SK-N-SH (cell line): ENCODE measurements around the gene PEPD. TPM values are rescaled to one million over a fixed set of nuclear protein-coding genes. Genes with fewer than 3 reads are reported as not detected.

ENCODE experiments used
- CTCF ChIA-PET: fragments of 300-600, 350-600 bp; formaldehyde crosslinking; extraction: SDS; loops from one replicate; lab custom pipeline; 2021; lab: Yijun Ruan, JAX
- POLR2A ChIA-PET: fragments of 350-600 bp; sonication (Branson Sonifier 250); formaldehyde crosslinking; extraction: SDS; loops from one replicate; lab custom pipeline; 2020; ENCODE audit warnings: antibody characterized with exemption, inconsistent platforms; lab: Yijun Ruan, JAX
- DNase-seq: peaks from one replicate; pipeline ENCODE4 v3.0.0; 2012
- H2AFZ ChIP-seq: fragments of 200-600 bp; sonication (generic); 2 replicates; pipeline ENCODE4 v1.8.1; 2016; ENCODE audit warnings: antibody characterized with exemption, mild to moderate bottlenecking, low read depth
- H3F3A ChIP-seq: fragments of 200-600 bp; sonication (generic); replicated peaks from 2 replicates; pipeline ENCODE3; 2016; ENCODE audit warnings: antibody characterized with exemption, mild to moderate bottlenecking; ENCODE audit not compliant: insufficient read depth
- H3K27ac ChIP-seq, 2 experiments: fragments of 200-500 bp in 1 of 2; fragments of 200-600 bp in 1 of 2; sonication (Bioruptor generic) in 1 of 2; sonication (generic), shearing (Covaris generic) in 1 of 2; 2 replicates each; pipeline versions ENCODE4 v1.5.1 to v1.6.1; 2014 to 2016; ENCODE audit warnings: low read depth in 2 of 2, inconsistent platforms in 1 of 2, low read length in 1 of 2, mild to moderate bottlenecking in 1 of 2, mixed read lengths in 1 of 2
- H3K27me3 ChIP-seq: fragments of 200-600 bp; sonication (generic), shearing (Covaris generic); 2 replicates; pipeline ENCODE4 v1.6.1; 2016; ENCODE audit warnings: mixed run types; ENCODE audit not compliant: insufficient read depth
- H3K36me3 ChIP-seq, 2 experiments: fragments of 200-500 bp in 1 of 2; fragments of 200-600 bp in 1 of 2; sonication (Bioruptor generic) in 1 of 2; sonication (generic) in 1 of 2; replicated peaks in 1 of 2; 2 replicates each; pipeline versions ENCODE3 to v1.5.1; 2014 to 2016; ENCODE audit warnings: low read length in 1 of 2, mild to moderate bottlenecking in 1 of 2; ENCODE audit not compliant: insufficient read depth in 2 of 2, control insufficient read depth in 1 of 2
- H3K4me1 ChIP-seq, 2 experiments: fragments of 200-500 bp in 1 of 2; fragments of 200-600 bp in 1 of 2; sonication (Bioruptor generic) in 1 of 2; sonication (generic), shearing (Covaris generic) in 1 of 2; 2 replicates each; pipeline versions ENCODE4 v1.5.1 to v1.6.1; 2014 to 2016; ENCODE audit warnings: low read depth in 1 of 2, low read length in 1 of 2, mixed run types in 1 of 2; ENCODE audit not compliant: insufficient read depth in 2 of 2, control insufficient read depth in 1 of 2
- H3K4me2 ChIP-seq: fragments of 200-600 bp; sonication (generic), shearing (Covaris generic); 2 replicates; pipeline ENCODE4 v1.6.1; 2017; ENCODE audit warnings: mixed run types
- H3K4me3 ChIP-seq, 2 experiments: fragments of 200-500 bp in 1 of 2; fragments of 200-600 bp in 1 of 2; sonication (Bioruptor generic) in 1 of 2; sonication (generic), shearing (Covaris generic) in 1 of 2; 2 replicates each; pipeline versions ENCODE4 v1.5.1 to v1.8.1; 2014 to 2016; ENCODE audit warnings: low read depth in 2 of 2, inconsistent platforms in 1 of 2, low read length in 1 of 2, mild to moderate bottlenecking in 1 of 2, mixed read lengths in 1 of 2, moderate library complexity in 1 of 2
- H3K79me2 ChIP-seq: fragments of 200-600 bp; sonication (generic); 2 replicates; pipeline ENCODE4 v1.8.1; 2017; ENCODE audit warnings: mild to moderate bottlenecking; ENCODE audit not compliant: insufficient read depth
- H3K9ac ChIP-seq: fragments of 200-600 bp; sonication (generic); 2 replicates; pipeline ENCODE4 v1.6.1; 2017; ENCODE audit warnings: mixed run types
- H3K9me2 ChIP-seq: fragments of 200-600 bp; sonication (generic); 2 replicates; pipeline ENCODE4 v1.6.1; 2017; ENCODE audit warnings: mixed run types
- H3K9me3 ChIP-seq: fragments of 200-600 bp; sonication (generic); 2 replicates; pipeline ENCODE4 v1.6.1; 2017; ENCODE audit warnings: mixed run types, mild to moderate bottlenecking, moderate library complexity
- H4K20me1 ChIP-seq: fragments of 200-600 bp; sonication (generic); 2 replicates; pipeline ENCODE4 v1.6.1; 2017; ENCODE audit warnings: mild to moderate bottlenecking, mixed run types; ENCODE audit not compliant: insufficient read depth
- EP300 ChIP-seq, 2 experiments: IDR thresholded peaks; 2 replicates each; pipeline versions ENCODE4 v1.4.0 to v1.6.1; 2012; ENCODE audit warnings: borderline replicate concordance in 1 of 2, low read depth in 1 of 2, low read length in 1 of 2
- FOXJ3 ChIP-seq: sonication (generic); formaldehyde crosslinking; IDR thresholded peaks from 2 replicates; pipeline ENCODE4 v1.5.1; 2020; ENCODE audit warnings: mild to moderate bottlenecking, missing genetic modification reagents
- FOXM1 ChIP-seq: IDR thresholded peaks from 2 replicates; pipeline ENCODE4 v1.4.0; 2012; ENCODE audit warnings: low read depth, mild to moderate bottlenecking
- MEF2A ChIP-seq: IDR thresholded peaks from 2 replicates; pipeline ENCODE4 v1.4.0; 2012; ENCODE audit warnings: low read depth, borderline replicate concordance
- PBX3 ChIP-seq: IDR thresholded peaks from 2 replicates; pipeline ENCODE4; 2012
- RAD21 ChIP-seq: IDR thresholded peaks from 2 replicates; pipeline ENCODE4 v1.6.1; 2012; ENCODE audit warnings: mild to moderate bottlenecking, low read length
- RCOR1 ChIP-seq: fragments of 150-350 bp; IDR thresholded peaks from 2 replicates; pipeline ENCODE4 v1.6.1; 2017; ENCODE audit warnings: antibody characterized with exemption, low read length
- TAF1 ChIP-seq: IDR thresholded peaks from 2 replicates; pipeline ENCODE4 v1.6.1; 2012; ENCODE audit warnings: low read depth, mild to moderate bottlenecking, low read length, moderate library complexity, borderline replicate concordance
- TEAD4 ChIP-seq: IDR thresholded peaks from 2 replicates; pipeline ENCODE4 v1.4.0; 2012; ENCODE audit warnings: mild to moderate bottlenecking, borderline replicate concordance; ENCODE audit not compliant: insufficient read depth
- WGBS: methylation state at CpG from one replicate; pipeline ENCODE4 v1.1.6; 2017; ENCODE audit warnings: low lambda C conversion rate; 5-methylcytosine and 5-hydroxymethylcytosine counted together
- polyA plus RNA-seq, 3 experiments: library from polyadenylated mRNA; depleted of rRNA; stranded (reverse); fragments of >200 nt; gene quantifications; 2 replicates each; pipeline ENCODE4 v1.2.3, GENCODE V29; 2012
- TF ChIP-seq, protein P1 (sequence below): IDR thresholded peaks from 2 replicates; pipeline ENCODE4 v1.4.0; 2012; ENCODE audit warnings: low read depth
- TF ChIP-seq, protein P2 (sequence below): IDR thresholded peaks from 2 replicates; pipeline ENCODE4 v1.6.1; 2012; ENCODE audit warnings: mild to moderate bottlenecking, low read depth, low read length, moderate library complexity
- TF ChIP-seq, protein P3 (sequence below): fragments of 150-350 bp; IDR thresholded peaks from 2 replicates; pipeline ENCODE4 v1.6.1; 2016; ENCODE audit warnings: mild to moderate bottlenecking, low read depth, low read length

Gene PEPD
- polyA plus RNA-seq, 1 of the 3 experiments (the other 2 are of a cell fraction), result 88.9 TPM

DNA sequence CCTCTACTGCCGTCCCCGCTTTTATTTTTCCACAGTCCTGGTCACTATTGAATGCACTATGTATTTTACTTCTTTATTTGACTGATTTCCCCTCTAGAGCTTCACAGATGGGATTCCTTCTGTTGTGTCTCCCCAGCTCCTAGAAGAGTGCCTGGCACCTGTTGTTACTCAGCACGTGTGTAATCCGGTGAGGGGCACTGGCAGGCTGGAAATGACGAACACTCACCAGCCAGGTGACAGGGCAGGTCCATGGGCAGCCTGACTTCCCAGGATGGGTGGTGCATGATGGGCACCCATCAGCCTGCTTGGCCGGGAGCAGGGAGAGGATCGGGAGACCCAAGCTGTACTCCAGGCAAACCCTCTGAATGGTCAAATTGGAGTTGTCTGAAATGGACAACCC lies 80.9 kb downstream of the PEPD start:
- no peaks in the 10 kb centered on the region for H3K9me3 ChIP-seq
- CTCF ChIA-PET, result interaction anchor here (1.0 to 2.1 kb wide), 3 partner anchors 64 to 331 kb away, joined by 3 to 8 read pairs (median 5); no protein-coding TSS in a partner anchor
- H3K9me2 ChIP-seq, result no peaks in the 10 kb centered on the region
- DNase-seq, result no peak
- H2AFZ ChIP-seq, result no peak overlapping the region
- no peaks in the 10 kb centered on the region for H4K20me1 ChIP-seq
- H3F3A ChIP-seq, result peaks cover 11% of the 10 kb centered on the region
- TF ChIP-seq RCOR1 (no peak), MEF2A (no peak), FOXJ3 (no peak), PBX3 (no peak), TAF1 (no peak), RAD21 (no peak)
- TF ChIP-seq, protein P1, sequence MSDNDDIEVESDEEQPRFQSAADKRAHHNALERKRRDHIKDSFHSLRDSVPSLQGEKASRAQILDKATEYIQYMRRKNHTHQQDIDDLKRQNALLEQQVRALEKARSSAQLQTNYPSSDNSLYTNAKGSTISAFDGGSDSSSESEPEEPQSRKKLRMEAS, result no peak
- TF ChIP-seq, protein P2, sequence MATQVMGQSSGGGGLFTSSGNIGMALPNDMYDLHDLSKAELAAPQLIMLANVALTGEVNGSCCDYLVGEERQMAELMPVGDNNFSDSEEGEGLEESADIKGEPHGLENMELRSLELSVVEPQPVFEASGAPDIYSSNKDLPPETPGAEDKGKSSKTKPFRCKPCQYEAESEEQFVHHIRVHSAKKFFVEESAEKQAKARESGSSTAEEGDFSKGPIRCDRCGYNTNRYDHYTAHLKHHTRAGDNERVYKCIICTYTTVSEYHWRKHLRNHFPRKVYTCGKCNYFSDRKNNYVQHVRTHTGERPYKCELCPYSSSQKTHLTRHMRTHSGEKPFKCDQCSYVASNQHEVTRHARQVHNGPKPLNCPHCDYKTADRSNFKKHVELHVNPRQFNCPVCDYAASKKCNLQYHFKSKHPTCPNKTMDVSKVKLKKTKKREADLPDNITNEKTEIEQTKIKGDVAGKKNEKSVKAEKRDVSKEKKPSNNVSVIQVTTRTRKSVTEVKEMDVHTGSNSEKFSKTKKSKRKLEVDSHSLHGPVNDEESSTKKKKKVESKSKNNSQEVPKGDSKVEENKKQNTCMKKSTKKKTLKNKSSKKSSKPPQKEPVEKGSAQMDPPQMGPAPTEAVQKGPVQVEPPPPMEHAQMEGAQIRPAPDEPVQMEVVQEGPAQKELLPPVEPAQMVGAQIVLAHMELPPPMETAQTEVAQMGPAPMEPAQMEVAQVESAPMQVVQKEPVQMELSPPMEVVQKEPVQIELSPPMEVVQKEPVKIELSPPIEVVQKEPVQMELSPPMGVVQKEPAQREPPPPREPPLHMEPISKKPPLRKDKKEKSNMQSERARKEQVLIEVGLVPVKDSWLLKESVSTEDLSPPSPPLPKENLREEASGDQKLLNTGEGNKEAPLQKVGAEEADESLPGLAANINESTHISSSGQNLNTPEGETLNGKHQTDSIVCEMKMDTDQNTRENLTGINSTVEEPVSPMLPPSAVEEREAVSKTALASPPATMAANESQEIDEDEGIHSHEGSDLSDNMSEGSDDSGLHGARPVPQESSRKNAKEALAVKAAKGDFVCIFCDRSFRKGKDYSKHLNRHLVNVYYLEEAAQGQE, result no peak
- POLR2A ChIA-PET, result no interaction called here
- H3K36me3 ChIP-seq, result no peaks in the 10 kb centered on the region
- WGBS, result 80% methylated on average over 7 of the region's 7 CpGs
- H3K4me3 ChIP-seq, result no peak overlapping the region
- peaks cover 2 to 37% of the 10 kb centered on the region in 2 experiments; a peak in 2 of 4 replicates for H3K4me1 ChIP-seq
- H3K27ac ChIP-seq, result no peak overlapping the region
- H3K4me2 ChIP-seq, result no peak overlapping the region
- H3K9ac ChIP-seq, result no peak overlapping the region
- no peaks in the 10 kb centered on the region for H3K27me3 ChIP-seq
- H3K79me2 ChIP-seq, result no peaks in the 10 kb centered on the region

- Histone ChIP-seq H3K4me3 (no peak overlapping the region), H3K4me2 (no peak overlapping the region), H3F3A (peaks cover 11% of the 10 kb centered on the region), H3K79me2 (no peaks in the 10 kb centered on the region), H3K4me1 (peaks cover 7 to 41% of the 10 kb centered on the region in 2 experiments; a peak in 3 of 4 replicates), H3K9me2 (no peaks in the 10 kb centered on the region), H2AFZ (no peak overlapping the region), H3K27me3 (no peaks in the 10 kb centered on the region), H3K9me3 (no peaks in the 10 kb centered on the region), H3K27ac (no peak overlapping the region), H3K36me3 (no peaks in the 10 kb centered on the region), H4K20me1 (no peaks in the 10 kb centered on the region), H3K9ac (no peak overlapping the region)
- TF ChIP-seq TEAD4 (no peak), FOXM1 (no peak), EP300 (IDR thresholded peaks at IDR 0.05; ENCODE audit: borderline replicate concordance in 1 of 2, low read depth in 1 of 2, low read length in 1 of 2) (no peak)
- TF ChIP-seq, protein P3, sequence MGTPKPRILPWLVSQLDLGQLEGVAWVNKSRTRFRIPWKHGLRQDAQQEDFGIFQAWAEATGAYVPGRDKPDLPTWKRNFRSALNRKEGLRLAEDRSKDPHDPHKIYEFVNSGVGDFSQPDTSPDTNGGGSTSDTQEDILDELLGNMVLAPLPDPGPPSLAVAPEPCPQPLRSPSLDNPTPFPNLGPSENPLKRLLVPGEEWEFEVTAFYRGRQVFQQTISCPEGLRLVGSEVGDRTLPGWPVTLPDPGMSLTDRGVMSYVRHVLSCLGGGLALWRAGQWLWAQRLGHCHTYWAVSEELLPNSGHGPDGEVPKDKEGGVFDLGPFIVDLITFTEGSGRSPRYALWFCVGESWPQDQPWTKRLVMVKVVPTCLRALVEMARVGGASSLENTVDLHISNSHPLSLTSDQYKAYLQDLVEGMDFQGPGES, result no peak
- POLR2A ChIA-PET, result no interaction called here
- 87% methylated on average over 6 of the region's 6 CpGs for WGBS
- DNase-seq, result no peak
- CTCF ChIA-PET, result interaction anchor here (1.0 to 2.1 kb wide), 3 partner anchors 65 to 331 kb away, joined by 3 to 8 read pairs (median 5); no protein-coding TSS in a partner anchor
Observed at GRCh38 chr19:33440241-33440640, 81.3 kb downstream of the PEPD start.
